H1 (cell line): ENCODE data around the gene ANAPC16. TPM values are rescaled to one million over a fixed set of nuclear protein-coding genes. Genes with fewer than 3 reads are reported as not detected.

Source experiments
- CTCF ChIA-PET: fragments of 300-600 bp; sonication (Branson Sonifier 250); formaldehyde crosslinking; loops from one replicate; lab custom pipeline; 2021; ENCODE audit not compliant: partially characterized antibody; lab: Charles Lee
- POLR2A ChIA-PET: fragments of 300-600 bp; sonication (Branson Sonifier 250); formaldehyde crosslinking; loops from one replicate; lab custom pipeline; 2021; ENCODE audit warnings: inconsistent platforms; ENCODE audit not compliant: partially characterized antibody; lab: Charles Lee
- DNase-seq, 2 experiments: peaks; one replicate each; pipeline versions ENCODE4 v3.0.0 to v3.0.0-alpha.2; 2010 to 2022; ENCODE audit warnings: low spot score in 2 of 2, low read depth in 1 of 2, mixed read lengths in 1 of 2
- FAIRE-seq: peaks from 2 replicates; lab custom pipeline; 2011; peaks lifted over from hg19 to GRCh38; lab: Jason Lieb, UNC
- H2AFZ ChIP-seq: 2 replicates; pipeline ENCODE4 v1.8.1; 2012; ENCODE audit warnings: low read length, inconsistent platforms
- H2AK5ac ChIP-seq: 2 replicates; pipeline ENCODE4 v1.6.1; 2013; ENCODE audit warnings: low read depth, low read length
- H2BK120ac ChIP-seq: replicated peaks from 2 replicates; pipeline ENCODE3; 2013; ENCODE audit warnings: low read depth, low read length, inconsistent platforms
- H2BK12ac ChIP-seq: 2 replicates; pipeline ENCODE4 v1.6.1; 2013; ENCODE audit warnings: low read depth, low read length
- H2BK15ac ChIP-seq: 2 replicates; pipeline ENCODE4 v1.6.1; 2013; ENCODE audit warnings: low read length
- H2BK20ac ChIP-seq: 2 replicates; pipeline ENCODE4 v1.6.1; 2013; ENCODE audit warnings: low read length
- H2BK5ac ChIP-seq: 2 replicates; pipeline ENCODE4 v1.6.1; 2013; ENCODE audit warnings: low read depth, low read length
- H3K14ac ChIP-seq: 2 replicates; pipeline ENCODE4 v1.6.1; 2013; ENCODE audit warnings: inconsistent platforms; ENCODE audit not compliant: insufficient read length
- H3K18ac ChIP-seq: 2 replicates; pipeline ENCODE4 v1.6.1; 2013; ENCODE audit warnings: low read length; ENCODE audit errors: extremely low read depth
- H3K23ac ChIP-seq: 2 replicates; pipeline ENCODE4 v1.6.1; 2013; ENCODE audit warnings: inconsistent platforms; ENCODE audit not compliant: insufficient read length
- H3K23me2 ChIP-seq: 2 replicates; pipeline ENCODE4 v1.6.1; 2013; ENCODE audit warnings: low read depth, low read length
- H3K27ac ChIP-seq: 2 replicates; pipeline ENCODE4 v1.6.1; 2011; ENCODE audit warnings: low read depth, low read length, inconsistent platforms
- H3K27me3 ChIP-seq, 4 experiments: replicated peaks in 1 of 4; 1 replicate in 1 of 4; 2 replicates in 3 of 4; pipeline versions ENCODE4 v1.6.1 to v1.8.1; 2011 to 2013; ENCODE audit warnings: low read length in 3 of 4, mild to moderate bottlenecking in 3 of 4, inconsistent platforms in 2 of 4, mixed read lengths in 2 of 4, moderate library complexity in 1 of 4; ENCODE audit not compliant: control insufficient read depth in 3 of 4, insufficient read depth in 3 of 4; ENCODE audit errors: extremely low read depth in 1 of 4
- H3K36me3 ChIP-seq, 4 experiments: 2 replicates each; pipeline versions ENCODE4 v1.6.1 to v1.8.1; 2011 to 2013; ENCODE audit warnings: mild to moderate bottlenecking in 4 of 4, low read length in 3 of 4, moderate library complexity in 2 of 4, control low read depth in 1 of 4, inconsistent platforms in 1 of 4; ENCODE audit not compliant: insufficient read depth in 4 of 4, control insufficient read depth in 2 of 4
- H3K4ac ChIP-seq: replicated peaks from 2 replicates; pipeline ENCODE3; 2013; ENCODE audit warnings: low read length, low read depth, mixed read lengths, inconsistent platforms; ENCODE audit not compliant: insufficient read length
- H3K4me1 ChIP-seq, 4 experiments: replicated peaks in 1 of 4; 1 replicate in 1 of 4; 2 replicates in 3 of 4; pipeline versions ENCODE4 v1.6.1 to v1.8.1; 2011 to 2013; ENCODE audit warnings: low read length in 3 of 4, inconsistent platforms in 2 of 4, mixed read lengths in 1 of 4; ENCODE audit not compliant: insufficient read depth in 4 of 4, control insufficient read depth in 3 of 4
- H3K4me2 ChIP-seq, 2 experiments: 2 replicates each; pipeline versions ENCODE4 v1.6.1 to v1.8.1; 2011 to 2013; ENCODE audit warnings: low read depth in 2 of 2, low read length in 2 of 2, control low read depth in 1 of 2, inconsistent platforms in 1 of 2, mild to moderate bottlenecking in 1 of 2; ENCODE audit not compliant: insufficient read depth in 1 of 2
- H3K4me3 ChIP-seq, 4 experiments: fragments of 200-600, 300-600 bp in 1 of 4; sonication (generic), shearing (Covaris generic), sonication (Bioruptor Twin) in 1 of 4; 2 replicates each; pipeline versions ENCODE4 v1.5.1 to v1.8.1; 2011 to 2016; ENCODE audit warnings: low read length in 4 of 4, low read depth in 3 of 4, control low read depth in 2 of 4, inconsistent platforms in 2 of 4, mild to moderate bottlenecking in 2 of 4, mixed read lengths in 1 of 4, moderate library complexity in 1 of 4; ENCODE audit not compliant: insufficient read depth in 2 of 4; ENCODE audit errors: extremely low read depth in 1 of 4
- H3K56ac ChIP-seq: replicated peaks from 2 replicates; pipeline ENCODE3; 2013; ENCODE audit warnings: low read depth, mild to moderate bottlenecking, mixed read lengths, low read length, inconsistent platforms; ENCODE audit not compliant: insufficient read length
- H3K79me1 ChIP-seq: 2 replicates; pipeline ENCODE4 v1.6.1; 2013; ENCODE audit warnings: low read depth, low read length, control low read depth
- H3K79me2 ChIP-seq, 2 experiments: 2 replicates each; pipeline versions ENCODE4 v1.6.1 to v1.8.1; 2012 to 2013; ENCODE audit warnings: low read length in 2 of 2, mild to moderate bottlenecking in 2 of 2, inconsistent platforms in 1 of 2; ENCODE audit not compliant: insufficient read depth in 2 of 2, control insufficient read depth in 1 of 2
- H3K9ac ChIP-seq, 4 experiments: replicated peaks in 1 of 4; 1 replicate in 1 of 4; 2 replicates in 3 of 4; pipeline versions ENCODE4 v1.6.1 to v1.8.1; 2011 to 2013; ENCODE audit warnings: low read depth in 3 of 4, low read length in 3 of 4, control low read depth in 2 of 4, mild to moderate bottlenecking in 2 of 4, moderate library complexity in 2 of 4, inconsistent platforms in 1 of 4; ENCODE audit errors: extremely low read depth in 1 of 4
- H3K9me3 ChIP-seq, 2 experiments: 2 replicates each; pipeline versions ENCODE4 v1.6.1 to v1.8.1; 2012 to 2013; ENCODE audit warnings: mild to moderate bottlenecking in 2 of 2, moderate library complexity in 2 of 2, control low read depth in 1 of 2, inconsistent platforms in 1 of 2, low read depth in 1 of 2, low read length in 1 of 2, mixed read lengths in 1 of 2; ENCODE audit not compliant: insufficient read depth in 2 of 2
- H4K20me1 ChIP-seq, 2 experiments: replicated peaks in 1 of 2; 2 replicates each; pipeline versions ENCODE3 to v1.8.1; 2011 to 2013; ENCODE audit warnings: inconsistent platforms in 2 of 2, low read length in 2 of 2, mild to moderate bottlenecking in 1 of 2; ENCODE audit not compliant: insufficient read depth in 2 of 2, control insufficient read depth in 1 of 2
- H4K5ac ChIP-seq: 2 replicates; pipeline ENCODE4 v1.6.1; 2013; ENCODE audit warnings: low read length, low read depth, mixed read lengths, inconsistent platforms; ENCODE audit not compliant: insufficient read length
- H4K8ac ChIP-seq: 2 replicates; pipeline ENCODE4 v1.8.0; 2013; ENCODE audit warnings: mild to moderate bottlenecking, moderate library complexity, low read length, inconsistent platforms; ENCODE audit not compliant: insufficient read depth; ENCODE audit errors: extremely low read depth
- H4K91ac ChIP-seq: replicated peaks from 2 replicates; pipeline ENCODE3; 2013; ENCODE audit warnings: low read length, mixed read lengths, inconsistent platforms; ENCODE audit not compliant: insufficient read length
- BACH1 ChIP-seq: IDR thresholded peaks from 2 replicates; pipeline ENCODE4 v1.6.1; 2012; ENCODE audit warnings: low read length, improper control_type of control experiment
- KDM1A ChIP-seq: fragments of 200-600, 300-600 bp; sonication (generic); IDR thresholded peaks from 2 replicates; pipeline ENCODE4 v1.7.1; 2016; ENCODE audit warnings: mild to moderate bottlenecking, low read length, borderline replicate concordance
- MAX ChIP-seq: IDR thresholded peaks from 2 replicates; pipeline ENCODE4 v1.6.1; 2012; ENCODE audit warnings: inconsistent platforms
- POLR2A ChIP-seq, 2 experiments: IDR thresholded peaks; 1 replicate in 1 of 2; 2 replicates in 1 of 2; pipeline ENCODE4 v1.6.1; 2011; ENCODE audit warnings: low read depth in 2 of 2, low read length in 2 of 2, mild to moderate bottlenecking in 2 of 2; ENCODE audit errors: control extremely low read depth in 1 of 2
- POLR2AphosphoS5 ChIP-seq: IDR thresholded peaks from 2 replicates; pipeline ENCODE4 v1.6.1; 2011; ENCODE audit warnings: low read depth, low read length
- POU5F1 ChIP-seq: IDR thresholded peaks from 2 replicates; pipeline ENCODE4 v1.6.1; 2011; ENCODE audit warnings: low read depth, mild to moderate bottlenecking, low read length, moderate library complexity
- RFX5 ChIP-seq: IDR thresholded peaks from 2 replicates; pipeline ENCODE4 v1.6.1; 2011; ENCODE audit warnings: low read depth, low read length, improper control_type of control experiment, borderline replicate concordance
- RNF2 ChIP-seq: fragments of 200-900, 300-1000 bp; sonication (generic); IDR thresholded peaks from 2 replicates; pipeline ENCODE4 v1.7.1; 2016; ENCODE audit warnings: borderline replicate concordance, low read depth, mild to moderate bottlenecking, antibody characterized with exemption, low read length; ENCODE audit not compliant: poor library complexity, severe bottlenecking; ENCODE audit errors: missing control alignments
- SP2 ChIP-seq: IDR thresholded peaks from 2 replicates; pipeline ENCODE4 v1.6.1; 2012; ENCODE audit warnings: mild to moderate bottlenecking, low read length, inconsistent platforms
- SUZ12 ChIP-seq: fragments of 200-600 bp; sonication (generic); IDR thresholded peaks from 2 replicates; pipeline ENCODE4 v1.6.1; 2012; ENCODE audit warnings: mild to moderate bottlenecking, inconsistent platforms, low read length, moderate library complexity, mixed read lengths
- TBP ChIP-seq: IDR thresholded peaks from 2 replicates; pipeline ENCODE4 v1.6.1; 2011; ENCODE audit warnings: low read depth, low read length, improper control_type of control experiment
- TCF12 ChIP-seq: IDR thresholded peaks from 2 replicates; pipeline ENCODE4 v1.6.1; 2011; ENCODE audit warnings: low read depth, mild to moderate bottlenecking, low read length
- WGBS, 2 experiments: shearing (Covaris generic) in 1 of 2; methylation state at CpG; one replicate each; pipeline versions ENCODE4 v1.1.6 to v1.1.7; 2013 to 2015; ENCODE audit warnings: low lambda C conversion rate in 2 of 2, mixed read lengths in 2 of 2, inconsistent platforms in 1 of 2, low coverage in 1 of 2, missing lambda C conversion rate in 1 of 2; ENCODE audit not compliant: insufficient replicate concordance in 2 of 2, insufficient coverage in 1 of 2, insufficient read length in 1 of 2; ENCODE audit errors: extremely low coverage in 1 of 2, missing lambda C conversion rate in 1 of 2; 5-methylcytosine and 5-hydroxymethylcytosine counted together
- polyA plus RNA-seq, 7 experiments: library from polyadenylated mRNA; depleted of rRNA in 3 of 7; stranded (reverse) in 5 of 7; unstranded in 2 of 7; fragments of >200 nt in 5 of 7; fragments of 200-250 nt in 2 of 7; gene quantifications; 1 replicate in 5 of 7; 2 replicates in 1 of 7; 4 replicates in 1 of 7; pipeline versions ENCODE4 v1.2.1 to v1.2.3, GENCODE V29; 2011 to 2013; ENCODE audit warnings: missing spikeins in 2 of 7, mixed read lengths in 2 of 7
- total RNA-seq: library from RNA; stranded (reverse); fragmentation: NEBNext Ultra II Directional; extraction: Animal tissue kit (Norgen Biotek cat#: 25700); gene quantifications from 2 replicates; pipeline ENCODE4 v1.2.1, GENCODE V29; 2021

The ANAPC16 gene
- total and polyA plus RNA-seq, 2 of the 8 experiments (the other 6 are each of a cell fraction or from before 2014, with no cell fraction given) = 53.1 to 57.4 TPM

GRCh38 chr10:72248468-72249151, 32.8 kb downstream of the ANAPC16 start:
- Histone ChIP-seq H3K9ac (no peak overlapping the region), H4K91ac (peak overlapping the region; percentile 7), H2BK5ac (peak overlapping the region; percentile 73), H2BK20ac (peak overlapping the region; percentile 95), H3K4me2 (peak overlapping the region; percentile 42 to 59), H4K20me1 (no peaks in the 10 kb centered on the region), H3K27me3 (no peaks in the 10 kb centered on the region; a peak in 1 of 7 replicates), H3K18ac (peak overlapping the region; percentile 72), H2AK5ac (0 out of 2 replicates have a peak overlapping the region, but pooled peaks have one; percentile 56), H4K8ac (peak overlapping the region; percentile 76), H3K14ac (no peak overlapping the region), H3K56ac (no peak overlapping the region), H3K27ac (no peak overlapping the region; the same call in 1 of the 2 replicates), H3K79me2 (no peaks in the 10 kb centered on the region), H2BK120ac (peak overlapping the region; percentile 26), H3K4me3 (peak overlapping the region in 1 of 4 experiments; percentile 27; a peak in 2 of 8 replicates), H2AFZ (peak overlapping the region; percentile 47; the same call in 1 of the 2 replicates), H3K23ac (no peak overlapping the region), H4K5ac (peak overlapping the region; percentile 27), H3K23me2 (no peaks in the 10 kb centered on the region), H3K79me1 (no peaks in the 10 kb centered on the region), H3K36me3 (no peaks in the 10 kb centered on the region), H3K9me3 (no peaks in the 10 kb centered on the region), H2BK12ac (peak overlapping the region; percentile 96), H3K4ac (peak overlapping the region; percentile 3), H3K4me1 (peaks cover 8 to 14% (median 12%) of the 10 kb centered on the region in 4 experiments), H2BK15ac (peak overlapping the region; percentile 20; the same call in 1 of the 2 replicates)
- CTCF ChIA-PET = interaction anchor here (0.7 to 2.2 kb wide), 6 partner anchors 10 to 198 kb away, joined by 3 to 9 read pairs (median 6); no protein-coding TSS in a partner anchor
- WGBS, 2 experiments = 35% methylated on average over 10 of the region's 10 CpGs; no CpG with 5 or more reads in 1 of the 2 experiments
- DNase-seq (peak in 1 of 2 experiments; percentile 61), FAIRE-seq (no peak)
- POLR2A ChIA-PET = interaction anchor here (1.3 to 24.2 kb wide), 12 partner anchors 9 to 164 kb away, joined by 3 to 673 read pairs (median 10); partner anchors contain the start of gene DDIT4
- no peak; the same call in 1 of the 2 replicates for TF ChIP-seq POLR2AphosphoS5
- TF ChIP-seq MAX = peak; percentile 53; the same call in 1 of the 2 replicates
- TF ChIP-seq BACH1 = no peak
- no peak for TF ChIP-seq RFX5
- TF ChIP-seq SUZ12 = no peak
- TF ChIP-seq TCF12 = 0 out of 2 replicates have a peak, but pooled peaks have one; percentile 12
- TF ChIP-seq KDM1A = peak; percentile 20; the same call in 1 of the 2 replicates
- TF ChIP-seq TBP = peak; percentile 53; the same call in 1 of the 2 replicates
- TF ChIP-seq RNF2 = no peak
- TF ChIP-seq POLR2A (IDR thresholded peaks at IDR 0.05; ENCODE audit: control extremely low read depth in 1 of 2, low read depth in 2 of 2, low read length in 2 of 2) = peak in 1 of 2 experiments; percentile 61; a peak in 1 of 3 replicates
- no peak for TF ChIP-seq SP2
- no peak for TF ChIP-seq POU5F1
